Measurements from ENCODE around the gene MMP7. TPM values are rescaled to one million over a fixed set of nuclear protein-coding genes. Genes with fewer than 3 reads are reported as not detected.

Gene MMP7
- 0.18 and 0.19 TPM in 2 replicates for total RNA-seq

GRCh38 chr11:102530558-102530957, at the start of gene MMP7:
Gene MMP7 (minus strand): TSS chr11:102530747. CDS start chr11:102530700, 47 bp downstream.

Other genes starting within 250 kb of the MMP7 start
- 1.7 and 4.6 TPM in 2 replicates for gene BIRC3, start 213.3 kb downstream of the MMP7 start, total RNA-seq
- gene BIRC2, start 183.5 kb downstream of the MMP7 start, total RNA-seq, result 43.5 and 50.4 TPM in 2 replicates
- gene TMEM123, start 78.0 kb downstream of the MMP7 start, total RNA-seq, result 96.7 and 131 TPM in 2 replicates
- gene MMP20, start 94.6 kb upstream of the MMP7 start, total RNA-seq, result not detected in 2 replicates
- gene MMP27, start 175.0 kb upstream of the MMP7 start, total RNA-seq, result not detected in 2 replicates
- gene MMP8, start 194.2 kb upstream of the MMP7 start, total RNA-seq, result not detected in 2 replicates
- 3.2 and 11.1 TPM in 2 replicates for gene MMP10, start 249.9 kb upstream of the MMP7 start, total RNA-seq

All from endothelial cell of coronary artery (primary cell).